ENCODE data around the gene HIRA.
"Not testable (repeated sequence)": the region's sequence is repeated elsewhere in the genome, so short reads cannot be mapped to it uniquely, and the experiment has no call there.

HIRA gene

DNA sequence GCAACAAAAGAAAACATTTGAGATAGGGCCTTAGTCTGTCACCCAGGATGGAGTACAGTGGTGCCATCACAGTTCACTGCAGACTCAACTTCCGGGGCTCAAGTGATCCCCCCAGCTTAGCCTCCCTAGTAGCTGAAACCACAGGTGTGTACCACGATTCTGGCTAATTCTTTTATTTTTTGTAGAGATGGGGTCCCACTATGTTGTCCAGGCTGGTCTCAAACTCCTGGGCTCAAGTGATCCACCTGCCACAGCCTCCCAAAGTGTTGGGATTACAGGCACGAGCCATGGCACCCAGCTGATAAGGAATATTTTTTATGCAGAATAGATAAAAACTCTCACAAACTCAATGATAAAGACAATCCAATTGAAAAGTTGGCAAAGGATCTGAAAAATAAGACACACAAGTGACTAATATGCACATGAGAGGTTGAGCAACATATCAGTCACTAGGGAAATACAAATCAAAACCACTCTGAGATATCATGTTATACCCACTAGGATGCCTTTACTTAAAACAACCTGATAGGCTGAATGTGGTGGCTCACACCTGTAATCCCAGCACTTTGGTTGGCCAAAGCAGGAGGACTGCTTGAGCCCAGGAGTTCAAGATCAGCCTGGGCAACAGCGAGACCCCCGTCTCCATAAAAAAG is 106.1 kb downstream of the HIRA start:
- DNase-seq (ENCODE audit: low spot score): no peak

- not testable (repeated sequence) for DNase-seq (ENCODE audit: low spot score)
Measured at GRCh38 chr22:19323420-19323819, 108.1 kb downstream of the HIRA start.

DNA sequence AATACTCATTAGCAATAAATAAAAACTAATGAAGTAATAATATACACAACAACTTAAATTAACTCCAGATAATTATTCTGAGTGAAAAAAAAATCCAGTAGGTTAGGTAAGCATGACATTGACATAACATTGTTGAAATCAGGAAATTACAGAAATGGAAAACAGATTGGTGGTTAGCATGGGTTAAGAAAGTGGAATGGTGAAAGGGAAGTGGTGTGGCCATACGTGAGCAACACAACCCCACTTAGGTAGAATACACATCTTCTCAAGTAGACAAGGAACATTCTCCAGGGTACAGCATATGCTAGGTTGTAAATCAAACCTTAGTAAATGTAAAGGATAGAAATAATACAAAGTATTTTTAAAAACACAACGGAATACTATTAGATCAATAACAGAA is 109.8 kb downstream of the HIRA start:
- no peak for DNase-seq (ENCODE audit: low spot score)

DNA sequence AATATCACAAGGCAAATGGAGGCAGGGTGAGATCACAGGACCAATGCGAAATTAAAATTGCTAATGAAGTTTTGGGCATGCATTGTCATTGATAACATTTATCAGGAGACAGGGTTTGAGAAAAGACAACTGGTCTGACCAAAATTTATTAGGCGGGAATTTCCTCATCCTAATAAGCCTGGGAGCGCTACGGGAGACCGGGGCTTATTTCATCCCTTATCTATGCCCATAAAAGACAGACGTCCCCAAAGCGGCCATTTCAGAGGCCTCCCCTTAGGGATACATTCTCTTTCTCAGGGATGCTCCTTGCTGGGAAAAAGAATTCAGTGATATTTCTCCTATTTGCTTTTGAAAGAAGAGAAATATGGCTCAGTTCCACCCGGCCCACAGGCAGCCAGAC is 111.4 kb downstream of the HIRA start:
- DNase-seq (ENCODE audit: low spot score): not testable (repeated sequence)

DNA sequence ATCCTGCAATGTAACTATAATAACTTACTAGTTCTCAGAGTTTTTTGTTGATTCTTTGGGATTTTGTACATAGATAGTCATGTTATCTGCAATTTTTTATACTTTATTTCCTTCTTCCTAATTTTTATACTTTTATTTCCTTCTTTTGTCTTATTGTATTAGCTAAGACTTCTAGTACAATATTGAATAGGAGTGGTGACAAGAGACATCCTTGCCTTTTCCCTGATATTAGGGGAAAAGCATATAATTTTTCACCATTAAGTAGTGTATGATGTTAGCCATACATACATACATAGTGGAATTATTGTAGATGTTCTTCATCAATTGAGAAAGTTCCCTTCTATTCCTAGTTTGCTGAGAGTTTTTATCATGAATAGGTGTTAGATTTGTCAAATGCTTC is 112.3 kb downstream of the HIRA start:
- DNase-seq (ENCODE audit: low spot score): no peak

GRCh38 chr22:19317865-19318264 is 113.7 kb downstream of the HIRA start:
- DNase-seq (ENCODE audit: low spot score): no peak

DNA sequence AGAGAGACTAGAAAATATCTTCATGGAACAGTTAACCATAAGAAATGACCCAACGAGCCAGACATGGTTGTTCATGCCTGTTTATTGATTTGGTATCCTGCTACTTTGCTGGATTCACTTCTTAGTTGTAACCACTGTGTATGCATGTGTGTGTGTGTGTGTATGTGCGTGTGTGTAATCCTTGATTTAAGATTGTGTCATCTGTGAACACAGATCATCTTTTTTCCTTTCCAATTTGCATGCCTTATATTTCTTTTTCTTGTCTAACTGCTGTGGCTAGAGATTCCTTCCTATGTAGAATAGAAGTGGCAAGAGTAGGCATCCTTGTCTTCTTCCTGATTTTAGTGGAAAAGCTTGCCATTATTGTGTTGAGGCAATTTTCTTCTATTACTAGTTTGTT is 123.7 kb downstream of the HIRA start:
- no peak for DNase-seq (ENCODE audit: low spot score)

- not testable (repeated sequence) for DNase-seq (ENCODE audit: low spot score)
Measured at GRCh38 chr22:19306535-19306934, 125.0 kb downstream of the HIRA start.

GRCh38 chr22:19304547-19304946 is 127.0 kb downstream of the HIRA start:
- DNase-seq (ENCODE audit: low spot score): no peak

GRCh38 chr22:19303785-19304184 is 127.7 kb downstream of the HIRA start:
- DNase-seq (ENCODE audit: low spot score): no peak

DNA sequence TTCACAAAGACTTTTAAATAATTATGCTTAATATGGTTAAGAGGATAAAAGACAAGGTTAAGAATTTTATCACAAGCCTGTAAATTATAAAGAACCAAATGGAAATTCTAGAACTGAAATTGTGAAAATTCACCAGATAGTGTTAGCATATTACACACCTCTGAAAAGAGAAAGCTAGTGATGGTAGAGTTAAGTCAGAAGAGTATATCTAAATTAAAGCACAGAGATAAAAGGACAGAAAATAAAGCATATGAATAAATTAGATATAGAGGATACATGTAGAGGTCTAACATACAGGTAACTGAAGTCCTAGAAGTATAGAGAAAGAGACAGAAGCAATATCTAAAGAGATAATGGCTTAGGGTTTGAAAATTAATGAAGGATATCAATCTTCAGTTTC is 135.8 kb downstream of the HIRA start:
- DNase-seq (ENCODE audit: low spot score): no peak

DNA sequence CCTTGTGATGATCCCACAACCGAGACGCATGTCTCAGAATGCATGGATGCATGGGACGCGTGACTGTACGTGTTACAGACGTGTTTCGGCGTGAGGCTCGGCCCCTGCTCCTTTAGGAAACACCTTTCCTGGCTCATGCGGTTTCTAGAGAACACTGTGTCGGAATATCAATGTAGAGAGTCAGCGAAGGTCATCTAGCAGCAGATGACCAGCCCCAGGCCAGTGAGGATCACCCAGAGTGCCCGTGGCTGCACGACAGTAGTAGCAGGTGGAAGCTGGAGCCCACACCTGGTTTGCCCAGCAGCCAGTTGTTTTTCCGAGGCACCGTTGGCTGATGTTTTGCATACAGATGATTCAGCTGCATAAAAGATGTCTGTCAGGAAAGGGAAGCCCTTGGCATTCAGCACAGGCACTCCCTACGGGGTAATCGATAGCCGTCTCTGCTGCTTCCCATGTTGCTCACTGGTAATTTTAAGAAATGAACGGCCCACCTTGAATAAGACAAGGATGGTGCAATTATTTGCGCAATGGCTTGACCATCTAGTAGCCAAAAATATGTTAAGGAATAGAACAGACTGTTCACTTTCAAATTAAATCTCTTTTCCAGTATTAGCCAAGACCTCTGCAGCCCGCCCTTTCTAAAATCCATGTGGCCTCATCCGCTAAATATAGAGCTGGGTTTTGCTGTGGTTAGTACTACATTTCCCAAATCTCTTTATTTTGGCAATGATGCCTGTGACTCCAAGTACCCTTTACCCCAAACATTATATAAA is 138.9 kb downstream of the HIRA start:
- no peak for DNase-seq (ENCODE audit: low spot score)

- peak; percentile 83 for DNase-seq (ENCODE audit: low spot score)
Measured at GRCh38 chr22:19291580-19292457, 139.7 kb downstream of the HIRA start, which contains the start of gene CLTCL1. CLTCL1 (minus strand) TSS chr22:19291719; CDS start chr22:19291641, 78 bp downstream.

- DNase-seq (ENCODE audit: low spot score): no peak
Measured at GRCh38 chr22:19291218-19291579, 140.3 kb downstream of the HIRA start.

DNA sequence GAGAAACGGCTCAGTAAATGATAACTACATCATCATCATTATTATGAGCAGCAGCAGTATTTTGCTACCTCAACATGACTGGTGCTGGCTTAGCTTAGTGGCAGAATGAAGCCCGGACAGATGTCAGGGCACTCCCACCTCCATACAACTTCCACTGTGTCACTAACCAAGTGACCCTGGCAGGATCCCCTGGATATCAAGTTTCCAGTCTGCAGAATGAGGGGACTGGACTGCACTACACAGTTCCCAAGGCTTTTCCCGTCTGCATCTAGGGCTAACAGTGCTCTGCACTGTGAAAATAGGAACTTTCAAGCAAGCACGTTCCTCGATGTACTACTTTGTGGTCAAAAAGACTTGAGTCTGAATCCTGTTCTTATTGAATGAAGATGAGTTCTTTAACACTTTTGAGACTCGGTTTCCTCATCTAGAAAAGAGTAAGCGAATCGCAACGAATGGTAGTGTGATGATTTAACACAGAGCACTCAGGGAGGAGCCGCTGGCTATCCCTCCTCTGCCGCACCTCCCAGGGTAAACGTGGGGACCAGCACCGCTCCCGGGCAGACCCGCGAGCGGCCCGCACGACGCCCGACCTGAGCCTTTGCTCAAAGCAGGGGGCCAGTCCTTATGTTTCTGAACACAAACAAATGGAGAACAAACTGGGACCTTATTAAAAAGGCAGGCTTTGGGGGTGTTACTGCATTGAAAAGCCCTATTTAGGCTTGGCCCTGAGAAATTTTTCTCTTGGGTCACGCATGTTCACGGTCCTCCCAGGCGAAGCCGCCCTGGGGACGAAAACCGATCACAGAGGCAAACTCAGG is 140.9 kb downstream of the HIRA start:
- no peak for DNase-seq (ENCODE audit: low spot score)

- DNase-seq (ENCODE audit: low spot score): no peak
Measured at GRCh38 chr22:19289475-19290161, 141.9 kb downstream of the HIRA start.

GRCh38 chr22:19287889-19288288 is 143.6 kb downstream of the HIRA start:
- no peak for DNase-seq (ENCODE audit: low spot score)

DNA sequence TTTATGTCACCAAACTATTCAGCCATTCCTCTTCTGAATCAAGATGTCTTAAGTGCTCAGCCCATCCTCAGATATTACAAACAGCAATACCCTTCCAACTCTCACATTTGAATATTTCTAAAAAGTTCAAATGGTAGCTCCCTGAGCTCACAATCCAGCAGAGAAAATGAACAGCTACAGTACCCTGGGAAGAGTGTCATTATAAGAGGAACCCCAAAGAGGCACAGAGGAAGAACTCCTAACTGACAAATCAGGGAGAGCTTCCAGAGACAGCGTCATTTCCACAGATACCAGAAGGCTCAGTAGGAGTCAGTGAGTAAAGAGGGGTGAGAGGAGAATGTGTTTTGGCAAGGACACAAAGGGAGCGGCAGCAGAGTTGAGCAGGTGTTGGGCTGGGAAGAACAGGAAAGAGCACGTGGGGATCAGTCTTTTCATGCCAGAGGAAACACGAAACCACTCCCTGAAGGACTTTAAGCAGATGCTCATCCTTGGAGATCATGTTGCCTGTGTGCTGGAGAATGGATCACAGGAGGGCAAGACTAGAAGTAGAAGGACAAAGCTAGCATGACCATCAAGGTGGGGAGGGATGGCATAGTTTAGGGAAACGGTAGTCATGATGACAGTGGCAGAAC is 144.3 kb downstream of the HIRA start:
- DNase-seq (ENCODE audit: low spot score): no peak

DNA sequence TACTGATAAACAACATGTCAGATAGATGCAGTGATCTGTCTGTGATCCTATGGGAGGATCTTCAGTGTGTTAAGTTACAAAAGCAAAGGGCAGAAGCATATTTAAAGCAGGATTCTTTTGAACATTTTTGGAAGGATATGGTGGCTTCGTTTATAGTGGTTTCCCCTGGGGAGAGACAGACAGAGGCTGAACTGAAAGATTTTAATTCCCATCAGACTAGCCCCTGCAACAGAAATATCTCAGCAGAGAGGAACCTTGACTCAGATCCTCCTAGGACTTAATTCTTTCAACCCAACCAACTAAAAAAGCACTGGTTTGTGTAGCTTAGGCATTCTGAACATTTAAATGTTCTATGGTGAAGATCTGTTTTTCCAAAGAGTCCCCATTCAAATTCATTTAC is 145.7 kb downstream of the HIRA start:
- no peak for DNase-seq (ENCODE audit: low spot score)

Data from globus pallidus (tissue), 1 donor.